ENCODE data around the gene RPLP1. TPM values are rescaled to one million over a fixed set of nuclear protein-coding genes. Genes with fewer than 3 reads are reported as not detected.

RPLP1 gene
- total and polyA plus RNA-seq, 2 of the 8 experiments (the other 6 are each of a cell fraction or from before 2014, with no cell fraction given), result 2,089 to 4,387 TPM

GRCh38 chr15:69467636-69468035, 15.0 kb downstream of the RPLP1 start:
- Histone ChIP-seq H3K36me3 (ENCODE audit: control insufficient read depth in 2 of 4, insufficient read depth in 4 of 4, low read length in 3 of 4) (no peaks in the 10 kb centered on the region), H3K18ac (ENCODE audit: extremely low read depth, low read length) (no peak overlapping the region), H2BK15ac (ENCODE audit: low read length) (no peak overlapping the region), H4K91ac (replicated peaks; ENCODE audit: insufficient read length, low read length) (no peak overlapping the region), H3K9me3 (ENCODE audit: insufficient read depth in 2 of 2, low read depth in 1 of 2, low read length in 1 of 2) (no peaks in the 10 kb centered on the region), H2BK5ac (ENCODE audit: low read depth, low read length) (no peak overlapping the region), H2BK120ac (replicated peaks; ENCODE audit: low read depth, low read length) (no peak overlapping the region), H3K27ac (ENCODE audit: low read depth, low read length) (no peak overlapping the region), H2AFZ (ENCODE audit: low read length) (no peak overlapping the region), H4K20me1 (replicated peaks in 1 of 2; ENCODE audit: control insufficient read depth in 1 of 2, insufficient read depth in 2 of 2, low read length in 2 of 2) (no peaks in the 10 kb centered on the region), H3K4me1 (replicated peaks in 1 of 4; ENCODE audit: control insufficient read depth in 3 of 4, insufficient read depth in 4 of 4, low read length in 3 of 4) (peaks cover 0 to 4% (median 1%) of the 10 kb centered on the region in 4 experiments; a peak in 1 of 7 replicates), H2BK20ac (ENCODE audit: low read length) (no peak overlapping the region), H4K8ac (ENCODE audit: extremely low read depth, insufficient read depth, low read length) (no peak overlapping the region), H3K23me2 (ENCODE audit: low read depth, low read length) (no peaks in the 10 kb centered on the region), H3K27me3 (replicated peaks in 1 of 4; ENCODE audit: control insufficient read depth in 3 of 4, extremely low read depth in 1 of 4, insufficient read depth in 3 of 4, low read length in 3 of 4) (no peaks in the 10 kb centered on the region), H3K23ac (ENCODE audit: insufficient read length) (no peak overlapping the region), H3K79me1 (ENCODE audit: low read depth, low read length) (no peaks in the 10 kb centered on the region), H3K9ac (replicated peaks in 1 of 4; ENCODE audit: extremely low read depth in 1 of 4, low read depth in 3 of 4, low read length in 3 of 4) (no peak overlapping the region), H3K14ac (ENCODE audit: insufficient read length) (no peak overlapping the region), H2BK12ac (ENCODE audit: low read depth, low read length) (no peak overlapping the region), H3K4ac (replicated peaks; ENCODE audit: insufficient read length, low read depth, low read length) (no peak overlapping the region), H3K56ac (replicated peaks; ENCODE audit: insufficient read length, low read depth, low read length) (no peak overlapping the region), H4K5ac (ENCODE audit: insufficient read length, low read depth, low read length) (no peak overlapping the region), H3K79me2 (ENCODE audit: control insufficient read depth in 1 of 2, insufficient read depth in 2 of 2, low read length in 2 of 2) (no peaks in the 10 kb centered on the region), H2AK5ac (ENCODE audit: low read depth, low read length) (no peak overlapping the region), H3K4me2 (ENCODE audit: insufficient read depth in 1 of 2, low read depth in 2 of 2, low read length in 2 of 2) (no peak overlapping the region), H3K4me3 (ENCODE audit: extremely low read depth in 1 of 4, insufficient read depth in 2 of 4, low read depth in 3 of 4, low read length in 4 of 4) (no peak overlapping the region)
- 90% methylated on average over 11 of the region's 11 CpGs; no CpG with 5 or more reads in 1 of the 2 experiments for WGBS, 2 experiments (ENCODE audit: extremely low coverage in 1 of 2, insufficient coverage in 1 of 2, insufficient read length in 1 of 2, insufficient replicate concordance in 2 of 2, low coverage in 1 of 2, low lambda C conversion rate in 2 of 2, missing lambda C conversion rate in 1 of 2)
- FAIRE-seq (no peak), DNase-seq (ENCODE audit: low read depth in 1 of 2, low spot score in 2 of 2) (peak in 1 of 2 experiments; percentile 31)
- POLR2A ChIA-PET (ENCODE audit: partially characterized antibody), result interaction anchor here (13.9 kb wide), 1 partner anchor 14 kb away, joined by 207 read pairs; the partner anchor contains the start of gene RPLP1
- CTCF ChIA-PET (ENCODE audit: partially characterized antibody), result interaction anchor here (0.7 to 8.2 kb wide), 5 partner anchors 9 to 75 kb away, joined by 3 to 70 read pairs (median 4); no protein-coding TSS in a partner anchor
- TF ChIP-seq SP2 (IDR thresholded peaks at IDR 0.05; ENCODE audit: low read length) (no peak), GTF2F1 (IDR thresholded peaks at IDR 0.05; ENCODE audit: borderline replicate concordance, low read depth, low read length) (no peak), POLR2AphosphoS5 (IDR thresholded peaks at IDR 0.05; ENCODE audit: low read depth, low read length) (no peak), CEBPB (IDR thresholded peaks at IDR 0.05; ENCODE audit: low read depth, low read length) (no peak), ASH2L (IDR thresholded peaks at IDR 0.05; ENCODE audit: low read length) (no peak), RBBP5 (IDR thresholded peaks at IDR 0.05; ENCODE audit: borderline replicate concordance, low read depth, low read length) (no peak), RNF2 (IDR thresholded peaks at IDR 0.05; ENCODE audit: borderline replicate concordance, low read depth, low read length, missing control alignments, poor library complexity, severe bottlenecking) (no peak), TEAD4 (IDR thresholded peaks at IDR 0.05; ENCODE audit: low read depth, low read length) (no peak), SIRT6 (IDR thresholded peaks at IDR 0.05; ENCODE audit: low read length) (no peak), CHD1 (IDR thresholded peaks at IDR 0.05; ENCODE audit: low read depth, low read length) (no peak), FOSL1 (IDR thresholded peaks at IDR 0.05; ENCODE audit: insufficient read depth, low read depth, low read length) (no peak), SIX5 (IDR thresholded peaks at IDR 0.05; ENCODE audit: low read depth, low read length) (no peak), TBP (IDR thresholded peaks at IDR 0.05; ENCODE audit: low read depth, low read length) (no peak), HDAC6 (IDR thresholded peaks at IDR 0.05; ENCODE audit: low read depth, low read length) (no peak), TAF1 (IDR thresholded peaks at IDR 0.05; ENCODE audit: low read depth, low read length) (no peak), KDM4A (IDR thresholded peaks at IDR 0.05; ENCODE audit: low read depth, low read length, severe bottlenecking) (no peak)

All from H1 (cell line).